Measurements from ENCODE around the gene PDCD2L. TPM values are rescaled to one million over a fixed set of nuclear protein-coding genes. Genes with fewer than 3 reads are reported as not detected.
A peak's percentile ranks its signal among the peaks of the same experiment; 100 is the strongest.

PDCD2L gene
- total and polyA plus RNA-seq, 9 of the 15 experiments (the other 6 are each of a cell fraction or from before 2014, with no cell fraction given) = 12.1 to 68.5 (median 56.3) TPM

DNA sequence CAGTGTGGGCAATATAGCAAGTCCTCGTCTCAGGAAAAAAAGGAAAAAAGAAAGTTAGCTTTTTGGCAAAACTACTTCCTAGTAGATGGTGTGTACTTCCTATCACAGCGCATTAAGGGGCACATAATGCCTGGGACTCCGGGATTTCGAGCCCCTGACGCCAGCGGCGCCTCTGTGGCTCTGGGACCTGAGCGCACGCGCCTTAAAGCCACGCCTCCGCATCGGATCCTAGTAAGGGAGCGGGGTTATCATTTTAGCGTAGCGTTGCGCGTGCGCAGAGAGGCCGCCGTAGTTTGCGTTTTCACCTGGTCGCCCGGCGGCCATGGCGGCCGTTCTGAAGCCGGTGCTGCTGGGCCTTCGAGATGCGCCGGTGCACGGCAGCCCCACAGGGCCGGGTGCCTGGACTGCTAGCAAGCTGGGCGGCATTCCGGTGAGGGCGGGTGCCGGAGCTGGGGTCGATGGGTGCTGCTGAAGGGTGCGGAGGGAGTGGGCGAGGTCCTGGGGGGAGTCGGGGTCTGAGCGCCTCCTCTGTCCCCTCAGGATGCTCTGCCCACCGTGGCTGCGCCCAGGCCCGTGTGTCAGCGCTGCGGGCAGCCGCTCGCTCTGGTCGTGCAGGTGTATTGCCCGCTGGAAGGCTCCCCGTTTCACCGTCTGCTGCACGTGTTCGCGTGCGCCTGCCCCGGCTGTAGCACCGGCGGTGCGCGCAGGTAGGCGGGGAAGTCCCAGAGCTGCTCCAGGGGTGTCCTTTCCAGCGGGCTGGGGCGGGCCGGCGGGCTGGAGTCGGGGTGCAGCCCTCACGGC, at the start of gene PDCD2L (continued):
- no peak for TF ChIP-seq HMBOX1 (IDR thresholded peaks at IDR 0.05)
- TF ChIP-seq HOMEZ (CRISPR knock-in tag; IDR thresholded peaks at IDR 0.05) = no peak
- TF ChIP-seq EWSR1 (IDR thresholded peaks at IDR 0.05; ENCODE audit: borderline replicate concordance, low read depth, partially characterized antibody) = no peak
- TF ChIP-seq E2F3 (CRISPR knock-in tag; IDR thresholded peaks at IDR 0.05) = no peak
- TF ChIP-seq XRCC4 (IDR thresholded peaks at IDR 0.05; ENCODE audit: extremely low read depth, insufficient read depth, insufficient read length) = no peak
- no peak for TF ChIP-seq HDAC8 (tag; IDR thresholded peaks at IDR 0.05)
- no peak for TF ChIP-seq SMAD3 (CRISPR knock-in tag; conservative IDR thresholded peaks at IDR 0.05)
- TF ChIP-seq SMAD2 (IDR thresholded peaks at IDR 0.05; ENCODE audit: low read depth, low read length) = no peak
- TF ChIP-seq ZNF143 (CRISPR knock-in tag; IDR thresholded peaks at IDR 0.05) = no peak
- TF ChIP-seq, protein P1, sequence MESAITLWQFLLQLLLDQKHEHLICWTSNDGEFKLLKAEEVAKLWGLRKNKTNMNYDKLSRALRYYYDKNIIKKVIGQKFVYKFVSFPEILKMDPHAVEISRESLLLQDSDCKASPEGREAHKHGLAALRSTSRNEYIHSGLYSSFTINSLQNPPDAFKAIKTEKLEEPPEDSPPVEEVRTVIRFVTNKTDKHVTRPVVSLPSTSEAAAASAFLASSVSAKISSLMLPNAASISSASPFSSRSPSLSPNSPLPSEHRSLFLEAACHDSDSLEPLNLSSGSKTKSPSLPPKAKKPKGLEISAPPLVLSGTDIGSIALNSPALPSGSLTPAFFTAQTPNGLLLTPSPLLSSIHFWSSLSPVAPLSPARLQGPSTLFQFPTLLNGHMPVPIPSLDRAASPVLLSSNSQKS (CRISPR knock-in tag; IDR thresholded peaks at IDR 0.05) = no peak
- no peak for TF ChIP-seq PRPF4 (IDR thresholded peaks at IDR 0.05; ENCODE audit: insufficient read depth, low read depth, low read length, poor library complexity, severe bottlenecking)
- TF ChIP-seq FUS (optimal IDR thresholded peaks at IDR 0.05; ENCODE audit: low read depth, low read length) = no peak
- TF ChIP-seq THRAP3 (IDR thresholded peaks at IDR 0.05; ENCODE audit: borderline replicate concordance) = no peak
- TF ChIP-seq SP2 (IDR thresholded peaks at IDR 0.05; ENCODE audit: extremely low read depth, low read depth, low read length, poor library complexity, severe bottlenecking) = no peak
- TF ChIP-seq, protein P2, sequence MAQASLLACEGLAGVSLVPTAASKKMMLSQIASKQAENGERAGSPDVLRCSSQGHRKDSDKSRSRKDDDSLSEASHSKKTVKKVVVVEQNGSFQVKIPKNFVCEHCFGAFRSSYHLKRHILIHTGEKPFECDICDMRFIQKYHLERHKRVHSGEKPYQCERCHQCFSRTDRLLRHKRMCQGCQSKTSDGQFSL (CRISPR knock-in tag; IDR thresholded peaks at IDR 0.05) = peak; percentile 66; the same call in 1 of the 2 replicates
- TF ChIP-seq, protein P2 (tag; IDR thresholded peaks at IDR 0.05) = no peak
- no peak for TF ChIP-seq ZZZ3 (IDR thresholded peaks at IDR 0.05)
- TF ChIP-seq BRF1 (IDR thresholded peaks at IDR 0.05; ENCODE audit: borderline replicate concordance, extremely low read depth, insufficient read length) = no peak
- TF ChIP-seq ZNF3 (CRISPR knock-in tag; IDR thresholded peaks at IDR 0.05) = no peak
- TF ChIP-seq TGIF2 (CRISPR knock-in tag; IDR thresholded peaks at IDR 0.05) = no peak
- TF ChIP-seq CREBBP (IDR thresholded peaks at IDR 0.05; ENCODE audit: low read depth, low read length) = no peak
- 0 out of 2 replicates have a peak, but pooled peaks have one; percentile 21 for TF ChIP-seq TRIM28 (IDR thresholded peaks at IDR 0.05)
- no peak for TF ChIP-seq KLF16 (IDR thresholded peaks at IDR 0.05)
- TF ChIP-seq KDM2B (CRISPR knock-in tag; IDR thresholded peaks at IDR 0.05) = no peak
- peak; percentile 99 for TF ChIP-seq HNRNPLL (IDR thresholded peaks at IDR 0.05; ENCODE audit: low read depth, low read length, poor library complexity, severe bottlenecking)

All from K562 (cell line).